ENCODE results near the gene AIFM2. TPM values are rescaled to one million over a fixed set of nuclear protein-coding genes. Genes with fewer than 3 reads are reported as not detected.

Gene AIFM2
- total and polyA plus RNA-seq, 2 of the 13 experiments (the other 11 are each of a cell fraction or from before 2014, with no cell fraction given): 20.3 to 29.5 TPM

- FAIRE-seq (no peak), DNase-seq (ENCODE audit: low spot score) (no peak), ATAC-seq (no peak)
- no peak for TF ChIP-seq XBP1 (CRISPR knock-in tag; IDR thresholded peaks at IDR 0.05)
- no peak for TF ChIP-seq NCOA5 (CRISPR knock-in tag; IDR thresholded peaks at IDR 0.05)
- TF ChIP-seq CHCHD3 (CRISPR knock-in tag; IDR thresholded peaks at IDR 0.05): no peak
- TF ChIP-seq ZNF484 (CRISPR knock-in tag; IDR thresholded peaks at IDR 0.05; ENCODE audit: borderline replicate concordance, low read depth): no peak
- TF ChIP-seq CREBL2 (CRISPR knock-in tag; IDR thresholded peaks at IDR 0.05; ENCODE audit: borderline replicate concordance): no peak
- TF ChIP-seq TBL1XR1 (IDR thresholded peaks at IDR 0.05; ENCODE audit: borderline replicate concordance, low read length, partially characterized antibody): no peak
- TF ChIP-seq TBX2 (CRISPR knock-in tag; IDR thresholded peaks at IDR 0.05; ENCODE audit: borderline replicate concordance): no peak
- no peak for TF ChIP-seq ARID3A (IDR thresholded peaks at IDR 0.05; ENCODE audit: low read depth, low read length)
- no peak for TF ChIP-seq ZNF850 (CRISPR knock-in tag; conservative IDR thresholded peaks at IDR 0.05)
- Histone ChIP-seq H3K27ac (ENCODE audit: extremely low read length, insufficient read depth, low read length) (no peak overlapping the region), H3K27me3 (ENCODE audit: control insufficient read depth in 1 of 2, insufficient read depth in 2 of 2, low read length in 2 of 2) (no peaks in the 10 kb centered on the region), H3K4me1 (ENCODE audit: insufficient read depth, low read length) (peaks cover 28% of the 10 kb centered on the region), H3K36me3 (replicated peaks in 1 of 2; ENCODE audit: control insufficient read depth in 1 of 2, insufficient read depth in 2 of 2, low read length in 2 of 2) (no peaks in the 10 kb centered on the region), H3K4me2 (ENCODE audit: low read depth, low read length) (no peak overlapping the region), H3K79me2 (ENCODE audit: insufficient read depth, low read length) (no peaks in the 10 kb centered on the region), H3K4me3 (replicated peaks in 1 of 3; ENCODE audit: insufficient read depth in 1 of 3, low read depth in 2 of 3, low read length in 3 of 3) (no peak overlapping the region), H2AFZ (ENCODE audit: low read length) (no peak overlapping the region), H4K20me1 (ENCODE audit: insufficient read depth, low read length) (no peaks in the 10 kb centered on the region), H3K9me3 (ENCODE audit: low read length) (no peaks in the 10 kb centered on the region; the same call in 1 of the 2 replicates), H3K9ac (ENCODE audit: insufficient read depth, low read depth, low read length) (no peak overlapping the region)
- CTCF ChIA-PET (ENCODE audit: low intra/inter-chr PET ratio, low total read pairs): no interaction called here
- no TSS peak for BruUV-seq (replicated peaks)
- WGBS (ENCODE audit: low lambda C conversion rate): 76% methylated on average over 6 of the region's 6 CpGs
- POLR2A ChIA-PET: no interaction called here
- in situ Hi-C loops (cut with HindIII; ENCODE audit: extremely low pct_ligation_motif_present, low pct_unique_long_range_greater_than_20kb): no loop called here
- intact Hi-C loops (cut with micrococcal nuclease; ENCODE audit: unreplicated experiment): no loop called here
These were observed 43.8 kb upstream of the AIFM2 start for GRCh38 chr10:70176441-70176840.

Data from HepG2 (cell line).